Endometrium (tissue), 2 donors: ENCODE data around the gene ADARB1.
"Not testable (repeated sequence)": the region's sequence is repeated elsewhere in the genome, so short reads cannot be mapped to it uniquely, and the experiment has no call there.

Experiments used
- FAIRE-seq: peaks from 2 replicates; lab custom pipeline; 2012; peaks lifted over from hg19 to GRCh38; lab: Jason Lieb, UNC
- donor health status: control.
- donor health status: control.

ADARB1 gene

GRCh38 chr21:45117314-45117713 lies 42.9 kb downstream of the ADARB1 start:
- no peak for FAIRE-seq

- FAIRE-seq = no peak
Measured at GRCh38 chr21:45118099-45118498, 43.7 kb downstream of the ADARB1 start.

- no peak for FAIRE-seq
Measured at GRCh38 chr21:45119812-45120211, 45.4 kb downstream of the ADARB1 start.

- no peak for FAIRE-seq
Measured at GRCh38 chr21:45120975-45121374, 46.6 kb downstream of the ADARB1 start.

- no peak for FAIRE-seq
Measured at GRCh38 chr21:45122030-45122429, 47.6 kb downstream of the ADARB1 start.

GRCh38 chr21:45122432-45123132 lies 48.2 kb downstream of the ADARB1 start:
- no peak for FAIRE-seq

- FAIRE-seq = no peak
Measured at GRCh38 chr21:45123440-45123839, 49.1 kb downstream of the ADARB1 start.

- no peak for FAIRE-seq
Measured at GRCh38 chr21:45124596-45124995, 50.2 kb downstream of the ADARB1 start.

- FAIRE-seq = no peak
Measured at GRCh38 chr21:45125357-45125756, 51.0 kb downstream of the ADARB1 start.

- no peak for FAIRE-seq
Measured at GRCh38 chr21:45126204-45126626, 51.8 kb downstream of the ADARB1 start.

GRCh38 chr21:45126983-45127382 lies 52.6 kb downstream of the ADARB1 start:
- FAIRE-seq = no peak

- FAIRE-seq = no peak
Measured at GRCh38 chr21:45127937-45128336, 53.6 kb downstream of the ADARB1 start.

GRCh38 chr21:45128613-45129188 lies 54.3 kb downstream of the ADARB1 start:
- FAIRE-seq = no peak

GRCh38 chr21:45129189-45129923 lies 55.0 kb downstream of the ADARB1 start:
- no peak for FAIRE-seq

GRCh38 chr21:45130324-45130774 lies 56.0 kb downstream of the ADARB1 start:
- FAIRE-seq = peak; percentile 83

- FAIRE-seq = no peak
Measured at GRCh38 chr21:45131537-45131999, 57.2 kb downstream of the ADARB1 start.

GRCh38 chr21:45132841-45133573 lies 58.6 kb downstream of the ADARB1 start:
- FAIRE-seq = no peak

- FAIRE-seq = not testable (repeated sequence)
Measured at GRCh38 chr21:45133574-45134278, 59.3 kb downstream of the ADARB1 start.

- no peak for FAIRE-seq
Measured at GRCh38 chr21:45134279-45135076, 60.1 kb downstream of the ADARB1 start.

GRCh38 chr21:45135122-45135521 lies 60.7 kb downstream of the ADARB1 start:
- no peak for FAIRE-seq

GRCh38 chr21:45135868-45136267 lies 61.5 kb downstream of the ADARB1 start:
- no peak for FAIRE-seq
